ENCODE data around the gene COPS8. TPM values are rescaled to one million over a fixed set of nuclear protein-coding genes. Genes with fewer than 3 reads are reported as not detected.

COPS8 gene
- polyA plus RNA-seq, 3 donors, result 20.5 to 39.2 (median 36.4) TPM

- Histone ChIP-seq H3K27ac (ENCODE audit: low read depth in 1 of 2, low read length in 2 of 2) (no peak overlapping the region), H3K9ac (ENCODE audit: insufficient read depth, low read length, poor library complexity, severe bottlenecking) (no peak overlapping the region), H4K20me1 (ENCODE audit: insufficient read depth, low read length) (no peaks in the 10 kb centered on the region), H3K79me2 (ENCODE audit: insufficient read depth, low read length) (no peaks in the 10 kb centered on the region), H3K4me2 (replicated peaks; ENCODE audit: extremely low read depth, low read length, poor library complexity, severe bottlenecking) (no peak overlapping the region), H3K4me1 (ENCODE audit: control insufficient read depth in 1 of 2, insufficient read depth in 2 of 2, low read length in 2 of 2) (peaks cover 7 to 8% of the 10 kb centered on the region in 2 donors), H3K9me3 (replicated peaks in 1 of 2; ENCODE audit: control insufficient read depth in 1 of 2, insufficient read depth in 1 of 2, low read length in 2 of 2) (no peaks in the 10 kb centered on the region), H3K27me3 (ENCODE audit: control insufficient read depth in 2 of 2, insufficient read depth in 2 of 2, low read length in 2 of 2) (no peaks in the 10 kb centered on the region), H2AFZ (ENCODE audit: insufficient read depth, low read depth, low read length, poor library complexity, severe bottlenecking) (no peak overlapping the region), H3K4me3 (replicated peaks in 1 of 3; ENCODE audit: low read depth in 2 of 3, low read length in 3 of 3) (no peak overlapping the region), H3K36me3 (replicated peaks in 1 of 2; ENCODE audit: control insufficient read depth in 1 of 2, insufficient read depth in 2 of 2, low read length in 2 of 2) (no peaks in the 10 kb centered on the region)
- TF ChIP-seq CTCF (IDR thresholded peaks at IDR 0.05), result no peak
- intact Hi-C loops (cut with micrococcal nuclease), result no loop called here
- Mint-ChIP-seq H3K36me3 (no peaks in the 10 kb centered on the region), H3K4me3 (no peak overlapping the region), H3K27me3 (ENCODE audit: low read depth in 3 of 3) (peaks cover 2 to 5% (median 5%) of the 10 kb centered on the region in 3 donors), H3K4me1 (peaks cover 11% of the 10 kb centered on the region), H3K27ac (no peak overlapping the region), H3K9me3 (peaks cover 0 to 2% (median 0%) of the 10 kb centered on the region in 7 donors)
- no peak for DNase-seq
- WGBS (ENCODE audit: insufficient coverage), result no CpG with 5 or more reads among the region's 6 CpGs
Measured at GRCh38 chr2:237118561-237119155, 33.0 kb downstream of the COPS8 start.

- TF ChIP-seq CTCF (IDR thresholded peaks at IDR 0.05), result no peak
- no peak for DNase-seq
- no peak overlapping the region for H3K27ac Mint-ChIP-seq
- no peaks in the 10 kb centered on the region for H4K20me1 ChIP-seq (ENCODE audit: insufficient read depth, low read length)
- WGBS (ENCODE audit: insufficient coverage), result 94% methylated on average over 3 of the region's 4 CpGs
- no peaks in the 10 kb centered on the region for H3K27me3 ChIP-seq (ENCODE audit: control insufficient read depth in 2 of 2, insufficient read depth in 2 of 2, low read length in 2 of 2)
- no peak overlapping the region for H2AFZ ChIP-seq (ENCODE audit: insufficient read depth, low read depth, low read length, poor library complexity, severe bottlenecking)
- no peaks in the 10 kb centered on the region for H3K9me3 ChIP-seq (replicated peaks in 1 of 2; ENCODE audit: control insufficient read depth in 1 of 2, insufficient read depth in 1 of 2, low read length in 2 of 2)
- no peak overlapping the region for H3K4me3 ChIP-seq (replicated peaks in 1 of 3; ENCODE audit: low read depth in 2 of 3, low read length in 3 of 3)
- no peak overlapping the region for H3K9ac ChIP-seq (ENCODE audit: insufficient read depth, low read length, poor library complexity, severe bottlenecking)
- H3K79me2 ChIP-seq (ENCODE audit: insufficient read depth, low read length), result no peaks in the 10 kb centered on the region
- intact Hi-C loops (cut with micrococcal nuclease), result no loop called here
- no peaks in the 10 kb centered on the region for H3K36me3 Mint-ChIP-seq
- no peak overlapping the region for H3K4me3 Mint-ChIP-seq
- peaks cover 11% of the 10 kb centered on the region for H3K4me1 Mint-ChIP-seq
- peaks cover 7 to 8% of the 10 kb centered on the region in 2 donors for H3K4me1 ChIP-seq (ENCODE audit: control insufficient read depth in 1 of 2, insufficient read depth in 2 of 2, low read length in 2 of 2)
- peaks cover 0 to 8% (median 5%) of the 10 kb centered on the region in 3 donors for H3K27me3 Mint-ChIP-seq (ENCODE audit: low read depth in 3 of 3)
- H3K27ac ChIP-seq (ENCODE audit: low read depth in 1 of 2, low read length in 2 of 2), result no peak overlapping the region
- H3K9me3 Mint-ChIP-seq, result peaks cover 0 to 2% (median 0%) of the 10 kb centered on the region in 7 donors
- no peaks in the 10 kb centered on the region for H3K36me3 ChIP-seq (replicated peaks in 1 of 2; ENCODE audit: control insufficient read depth in 1 of 2, insufficient read depth in 2 of 2, low read length in 2 of 2)
- no peak overlapping the region for H3K4me2 ChIP-seq (replicated peaks; ENCODE audit: extremely low read depth, low read length, poor library complexity, severe bottlenecking)
Measured at GRCh38 chr2:237120916-237121315, 35.2 kb downstream of the COPS8 start.
